Neural cell (in vitro differentiated cells): Measurements from ENCODE around the gene VGLL2.

Experiments used
- EP300 ChIP-seq: fragments of 450-650 bp; conservative IDR thresholded peaks from 2 replicates; pipeline ENCODE4 v1.6.1; 2014; ENCODE audit warnings: antibody characterized with exemption, mild to moderate bottlenecking, moderate library complexity; ENCODE audit not compliant: poor library complexity, severe bottlenecking
- EZH2 ChIP-seq: fragments of 200-600, 300-800 bp; shearing (Covaris generic), sonication (generic); IDR thresholded peaks from 2 replicates; pipeline ENCODE4 v1.6.1; 2014; ENCODE audit warnings: antibody characterized with exemption, low read length, borderline replicate concordance, mild to moderate bottlenecking; ENCODE audit not compliant: insufficient read depth, poor library complexity, severe bottlenecking
- POLR2AphosphoS5 ChIP-seq: IDR thresholded peaks from 2 replicates; pipeline ENCODE4 v1.6.1; 2012
- TF ChIP-seq, protein P1 (sequence below): fragments of 450-650 bp; IDR thresholded peaks from 2 replicates; pipeline ENCODE4 v1.5.1; 2014; ENCODE audit warnings: antibody characterized with exemption, mild to moderate bottlenecking, moderate library complexity; ENCODE audit not compliant: poor library complexity, severe bottlenecking

GRCh38 chr6:117222861-117223260 lies 42.5 kb upstream of the VGLL2 start:
- TF ChIP-seq EZH2 = no peak
- TF ChIP-seq, protein P1, sequence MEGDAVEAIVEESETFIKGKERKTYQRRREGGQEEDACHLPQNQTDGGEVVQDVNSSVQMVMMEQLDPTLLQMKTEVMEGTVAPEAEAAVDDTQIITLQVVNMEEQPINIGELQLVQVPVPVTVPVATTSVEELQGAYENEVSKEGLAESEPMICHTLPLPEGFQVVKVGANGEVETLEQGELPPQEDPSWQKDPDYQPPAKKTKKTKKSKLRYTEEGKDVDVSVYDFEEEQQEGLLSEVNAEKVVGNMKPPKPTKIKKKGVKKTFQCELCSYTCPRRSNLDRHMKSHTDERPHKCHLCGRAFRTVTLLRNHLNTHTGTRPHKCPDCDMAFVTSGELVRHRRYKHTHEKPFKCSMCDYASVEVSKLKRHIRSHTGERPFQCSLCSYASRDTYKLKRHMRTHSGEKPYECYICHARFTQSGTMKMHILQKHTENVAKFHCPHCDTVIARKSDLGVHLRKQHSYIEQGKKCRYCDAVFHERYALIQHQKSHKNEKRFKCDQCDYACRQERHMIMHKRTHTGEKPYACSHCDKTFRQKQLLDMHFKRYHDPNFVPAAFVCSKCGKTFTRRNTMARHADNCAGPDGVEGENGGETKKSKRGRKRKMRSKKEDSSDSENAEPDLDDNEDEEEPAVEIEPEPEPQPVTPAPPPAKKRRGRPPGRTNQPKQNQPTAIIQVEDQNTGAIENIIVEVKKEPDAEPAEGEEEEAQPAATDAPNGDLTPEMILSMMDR = no peak
- TF ChIP-seq POLR2AphosphoS5 = no peak
- TF ChIP-seq EP300 = no peak
